B cell (primary cell): ENCODE data around the gene CLDN6. TPM values are rescaled to one million over a fixed set of nuclear protein-coding genes. Genes with fewer than 3 reads are reported as not detected.
A peak's percentile ranks its signal among the peaks of the same experiment; 100 is the strongest.

Experiments
- ATAC-seq: fragments of 200-7000 bp; cut with Tn5 transposase; one replicate; pipeline ENCODE4 v1.10.0; 2021; ENCODE audit warnings: low read depth, mild to moderate bottlenecking, moderate number of reproducible peaks, moderate library complexity
- CTCF ChIA-PET: fragments of 350-600 bp; sonication (Branson Sonifier 250); formaldehyde crosslinking; loops from one replicate; lab custom pipeline; 2021; ENCODE audit warnings: antibody characterized with exemption, inconsistent platforms; lab: Charles Lee
- POLR2A ChIA-PET: fragments of 350-600 bp; sonication (Branson Sonifier 250); formaldehyde crosslinking; loops from one replicate; lab custom pipeline; 2021; ENCODE audit warnings: antibody characterized with exemption; lab: Charles Lee
- DNase-seq: peaks from one replicate; pipeline ENCODE4 v3.0.0; 2013
- H2AFZ ChIP-seq: 2 replicates; pipeline ENCODE4 v1.6.1; 2012; ENCODE audit warnings: mild to moderate bottlenecking, low read depth, low read length; ENCODE audit not compliant: insufficient read depth, poor library complexity, severe bottlenecking
- H3K27ac ChIP-seq, 2 donors: 1 replicate in 1 of 2; 2 replicates in 1 of 2; pipeline ENCODE4 v1.5.1; 2012 to 2013; ENCODE audit warnings: low read length in 2 of 2, mild to moderate bottlenecking in 2 of 2, moderate library complexity in 1 of 2
- H3K27me3 ChIP-seq, 4 experiments: fragments of 200-600 bp in 1 of 4; sonication (generic) in 1 of 4; replicated peaks in 1 of 4; 1 replicate in 2 of 4; 2 replicates in 2 of 4; pipeline versions ENCODE4 v1.6.1 to v1.7.0; 2013 to 2016; ENCODE audit warnings: low read length in 3 of 4, mild to moderate bottlenecking in 2 of 4, mixed read lengths in 1 of 4, moderate library complexity in 1 of 4; ENCODE audit not compliant: insufficient read depth in 4 of 4, control insufficient read depth in 3 of 4; ENCODE audit errors: control extremely low read depth in 1 of 4
- H3K36me3 ChIP-seq, 2 experiments: replicated peaks in 1 of 2; 1 replicate in 1 of 2; 2 replicates in 1 of 2; pipeline versions ENCODE4 v1.6.1 to v1.7.1; 2013; ENCODE audit warnings: low read length in 1 of 2; ENCODE audit not compliant: insufficient read depth in 2 of 2, control insufficient read depth in 1 of 2; ENCODE audit errors: control extremely low read depth in 1 of 2, extremely low read depth in 1 of 2
- H3K4me1 ChIP-seq, 2 donors: fragments of 200-600 bp in 1 of 2; sonication (generic) in 1 of 2; 1 replicate in 1 of 2; 2 replicates in 1 of 2; pipeline versions ENCODE4 v1.5.1 to v1.6.1; 2013 to 2017; ENCODE audit warnings: low read length in 2 of 2; ENCODE audit not compliant: control insufficient read depth in 2 of 2, insufficient read depth in 2 of 2
- H3K4me2 ChIP-seq: replicated peaks from 2 replicates; pipeline ENCODE3; 2012; ENCODE audit warnings: mild to moderate bottlenecking, low read depth, low read length; ENCODE audit not compliant: poor library complexity, severe bottlenecking
- H3K4me3 ChIP-seq, 5 experiments: fragments of 200-600 bp in 1 of 5; sonication (generic) in 1 of 5; 1 replicate in 3 of 5; 2 replicates in 2 of 5; pipeline versions ENCODE4 v1.5.1 to v1.7.0; 2011 to 2016; ENCODE audit warnings: low read length in 4 of 5, mild to moderate bottlenecking in 4 of 5, low read depth in 2 of 5, control low read depth in 1 of 5, moderate library complexity in 1 of 5; ENCODE audit not compliant: insufficient read depth in 1 of 5; ENCODE audit errors: control extremely low read depth in 1 of 5, extremely low read depth in 1 of 5
- H3K79me2 ChIP-seq: fragments of 200-600 bp; sonication (generic); one replicate; pipeline ENCODE4 v1.6.0; 2016; ENCODE audit warnings: low read length; ENCODE audit not compliant: control insufficient read depth, insufficient read depth
- H3K9ac ChIP-seq: fragments of 200-600 bp; sonication (generic); 2 replicates; pipeline ENCODE4 v1.6.1; 2017; ENCODE audit warnings: mild to moderate bottlenecking, low read length, moderate library complexity
- H3K9me3 ChIP-seq, 3 donors: one replicate each; pipeline versions ENCODE4 v1.6.1 to v1.7.1; 2013; ENCODE audit warnings: low read length in 2 of 3; ENCODE audit not compliant: control insufficient read depth in 2 of 3, insufficient read depth in 1 of 3; ENCODE audit errors: control extremely low read depth in 1 of 3
- H4K20me1 ChIP-seq: 2 replicates; pipeline ENCODE4 v1.6.0; 2012; ENCODE audit warnings: mild to moderate bottlenecking, low read length; ENCODE audit not compliant: insufficient read depth, control insufficient read depth, poor library complexity, severe bottlenecking
- H3K27ac Mint-ChIP-seq: one replicate; pipeline ENCODE4 v1.8.0; 2021; ENCODE audit warnings: mixed read lengths
- H3K27me3 Mint-ChIP-seq: one replicate; pipeline ENCODE4 v1.8.0; 2021; ENCODE audit warnings: mixed read lengths
- H3K4me1 Mint-ChIP-seq: one replicate; pipeline ENCODE4 v1.8.0; 2021; ENCODE audit warnings: mixed read lengths
- H3K4me3 Mint-ChIP-seq: one replicate; pipeline ENCODE4 v1.8.0; 2021; ENCODE audit warnings: mixed read lengths
- H3K9me3 Mint-ChIP-seq: one replicate; pipeline ENCODE4 v1.8.0; 2022; ENCODE audit warnings: mixed read lengths; ENCODE audit not compliant: insufficient read depth
- EZH2 ChIP-seq: IDR thresholded peaks from 2 replicates; pipeline ENCODE4 v1.6.1; 2012; ENCODE audit warnings: borderline replicate concordance, low read depth, mild to moderate bottlenecking, moderate library complexity, low read length; ENCODE audit not compliant: insufficient read depth, poor library complexity, severe bottlenecking
- WGBS: methylation state at CpG from one replicate; pipeline ENCODE4 v1.1.5; 2013; ENCODE audit warnings: missing lambda C conversion rate; ENCODE audit not compliant: insufficient coverage; 5-methylcytosine and 5-hydroxymethylcytosine counted together
- intact Hi-C: fragments of 100-400 bp; cut with micrococcal nuclease; formaldehyde crosslinking; loops from one replicate; pipeline ENCODE4 v1.10.0; 2022
- polyA plus RNA-seq: library from polyadenylated mRNA; depleted of rRNA; stranded (reverse); fragments of >200 nt; gene quantifications from 2 replicates; pipeline ENCODE4 v1.2.3, GENCODE V29; 2012
- total RNA-seq, 2 donors: library from RNA; stranded (reverse); fragments of 120-200 nt in 1 of 2; gene quantifications; 1 replicate in 1 of 2; 2 replicates in 1 of 2; pipeline versions ENCODE4 v1.2.3 to v1.2.4, GENCODE V29; 2013 to 2022
- TF ChIP-seq, protein P1 (sequence below): fragments of 200-600 bp; IDR thresholded peaks from one replicate; pipeline ENCODE4 v1.8.0; 2022; ENCODE audit warnings: antibody characterized with exemption, mild to moderate bottlenecking

CLDN6 gene
- total and polyA plus RNA-seq, 2 donors (not counting 1 experiment from before 2014, with no cell fraction given): not detected

DNA sequence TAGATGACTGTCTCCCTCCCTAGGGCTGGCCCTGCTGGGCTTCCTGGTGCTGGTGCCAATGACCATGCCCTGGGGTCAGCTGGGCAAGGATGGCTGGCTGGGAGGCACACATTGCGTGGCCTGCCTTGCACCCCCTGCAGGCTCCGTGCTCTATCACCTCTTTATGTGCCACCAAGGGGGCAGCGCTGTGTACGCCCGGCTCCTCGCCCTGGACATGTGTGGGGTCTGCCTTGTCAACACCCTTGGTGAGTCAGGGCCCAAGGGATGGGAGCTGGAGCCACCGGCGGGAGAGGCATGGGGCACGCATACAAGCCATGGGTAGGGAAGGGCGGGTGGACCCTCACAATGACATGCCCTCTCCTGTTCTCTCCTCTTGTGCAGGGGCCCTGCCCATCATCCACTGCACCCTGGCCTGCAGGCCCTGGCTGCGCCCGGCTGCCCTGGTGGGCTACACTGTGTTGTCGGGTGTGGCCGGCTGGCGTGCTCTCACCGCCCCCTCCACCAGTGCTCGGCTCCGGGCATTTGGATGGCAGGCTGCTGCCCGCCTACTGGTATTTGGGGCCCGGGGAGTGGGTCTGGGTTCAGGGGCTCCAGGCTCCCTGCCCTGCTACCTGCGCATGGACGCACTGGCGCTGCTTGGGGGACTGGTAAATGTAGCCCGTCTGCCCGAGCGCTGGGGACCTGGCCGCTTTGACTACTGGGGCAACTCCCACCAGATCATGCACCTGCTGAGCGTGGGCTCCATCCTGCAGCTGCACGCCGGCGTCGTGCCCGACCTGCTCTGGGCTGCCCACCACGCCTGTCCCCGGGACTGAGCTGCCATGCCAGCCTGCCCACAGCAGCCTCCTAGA lies 46.6 kb downstream of the CLDN6 start:
- H3K9ac ChIP-seq: no peak overlapping the region
- no peak overlapping the region for H3K27ac ChIP-seq
- ATAC-seq: no peak
- POLR2A ChIA-PET: interaction anchor here (0.5 kb wide), 1 partner anchor 53 kb away, joined by 4 read pairs; no protein-coding TSS in a partner anchor
- no peak overlapping the region for H3K4me2 ChIP-seq
- H3K36me3 ChIP-seq: no peaks in the 10 kb centered on the region
- peaks cover 0 to 15% (median 0%) of the 10 kb centered on the region in 3 donors for H3K9me3 ChIP-seq
- no peak overlapping the region for H3K4me3 ChIP-seq
- peaks cover 16% of the 10 kb centered on the region for H3K4me1 Mint-ChIP-seq
- no peaks in the 10 kb centered on the region for H3K9me3 Mint-ChIP-seq
- peaks cover 12% of the 10 kb centered on the region for H3K27me3 Mint-ChIP-seq
- H3K79me2 ChIP-seq: no peaks in the 10 kb centered on the region
- CTCF ChIA-PET: interaction anchor here (0.8 to 1.6 kb wide), 3 partner anchors 9 to 103 kb away, joined by 3 to 4 read pairs (median 3); no protein-coding TSS in a partner anchor
- H3K27ac Mint-ChIP-seq: no peak overlapping the region
- TF ChIP-seq, protein P1, sequence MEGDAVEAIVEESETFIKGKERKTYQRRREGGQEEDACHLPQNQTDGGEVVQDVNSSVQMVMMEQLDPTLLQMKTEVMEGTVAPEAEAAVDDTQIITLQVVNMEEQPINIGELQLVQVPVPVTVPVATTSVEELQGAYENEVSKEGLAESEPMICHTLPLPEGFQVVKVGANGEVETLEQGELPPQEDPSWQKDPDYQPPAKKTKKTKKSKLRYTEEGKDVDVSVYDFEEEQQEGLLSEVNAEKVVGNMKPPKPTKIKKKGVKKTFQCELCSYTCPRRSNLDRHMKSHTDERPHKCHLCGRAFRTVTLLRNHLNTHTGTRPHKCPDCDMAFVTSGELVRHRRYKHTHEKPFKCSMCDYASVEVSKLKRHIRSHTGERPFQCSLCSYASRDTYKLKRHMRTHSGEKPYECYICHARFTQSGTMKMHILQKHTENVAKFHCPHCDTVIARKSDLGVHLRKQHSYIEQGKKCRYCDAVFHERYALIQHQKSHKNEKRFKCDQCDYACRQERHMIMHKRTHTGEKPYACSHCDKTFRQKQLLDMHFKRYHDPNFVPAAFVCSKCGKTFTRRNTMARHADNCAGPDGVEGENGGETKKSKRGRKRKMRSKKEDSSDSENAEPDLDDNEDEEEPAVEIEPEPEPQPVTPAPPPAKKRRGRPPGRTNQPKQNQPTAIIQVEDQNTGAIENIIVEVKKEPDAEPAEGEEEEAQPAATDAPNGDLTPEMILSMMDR: no peak
- no peak for TF ChIP-seq EZH2
- H3K4me3 Mint-ChIP-seq: peak overlapping the region; percentile 67
- peaks cover 0 to 30% (median 8%) of the 10 kb centered on the region in 4 experiments for H3K27me3 ChIP-seq
- DNase-seq: no peak
- peaks cover 29 to 34% of the 10 kb centered on the region in 2 donors for H3K4me1 ChIP-seq
- 78% methylated on average over 31 of the region's 35 CpGs for WGBS
- intact Hi-C loops: no loop called here
- peaks cover 17% of the 10 kb centered on the region for H4K20me1 ChIP-seq
- H2AFZ ChIP-seq: no peak overlapping the region
